Measurements from ENCODE around the gene C6orf52.

Gene C6orf52

DNA sequence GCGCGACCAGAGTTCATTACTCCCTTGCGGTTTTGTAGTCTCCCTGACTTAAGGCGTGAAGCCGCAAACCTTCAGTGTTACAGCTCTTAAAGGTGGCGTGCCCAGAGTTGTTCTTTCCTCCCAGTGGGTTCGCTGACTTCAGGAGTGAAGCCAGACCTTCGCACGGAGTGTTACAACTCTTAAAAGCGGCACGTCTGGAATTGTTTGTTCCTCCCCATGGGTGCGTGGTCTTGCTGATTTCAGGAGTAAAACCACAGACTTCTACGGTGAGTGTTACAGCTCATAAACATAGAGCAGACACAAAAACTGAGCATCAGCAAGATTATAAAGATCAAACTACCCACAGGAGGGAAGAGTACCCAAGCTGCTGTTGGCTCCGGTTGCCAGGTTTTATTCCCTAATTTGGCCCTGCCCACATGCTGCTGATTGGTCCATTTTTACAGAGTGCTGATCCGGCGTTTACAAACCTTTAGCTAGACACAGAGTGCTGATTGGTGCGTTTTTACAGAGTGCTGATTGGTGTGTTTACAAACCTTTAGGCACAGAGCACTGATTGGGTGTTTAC, 38.8 kb upstream of the C6orf52 start:
- TF ChIP-seq, protein P1, sequence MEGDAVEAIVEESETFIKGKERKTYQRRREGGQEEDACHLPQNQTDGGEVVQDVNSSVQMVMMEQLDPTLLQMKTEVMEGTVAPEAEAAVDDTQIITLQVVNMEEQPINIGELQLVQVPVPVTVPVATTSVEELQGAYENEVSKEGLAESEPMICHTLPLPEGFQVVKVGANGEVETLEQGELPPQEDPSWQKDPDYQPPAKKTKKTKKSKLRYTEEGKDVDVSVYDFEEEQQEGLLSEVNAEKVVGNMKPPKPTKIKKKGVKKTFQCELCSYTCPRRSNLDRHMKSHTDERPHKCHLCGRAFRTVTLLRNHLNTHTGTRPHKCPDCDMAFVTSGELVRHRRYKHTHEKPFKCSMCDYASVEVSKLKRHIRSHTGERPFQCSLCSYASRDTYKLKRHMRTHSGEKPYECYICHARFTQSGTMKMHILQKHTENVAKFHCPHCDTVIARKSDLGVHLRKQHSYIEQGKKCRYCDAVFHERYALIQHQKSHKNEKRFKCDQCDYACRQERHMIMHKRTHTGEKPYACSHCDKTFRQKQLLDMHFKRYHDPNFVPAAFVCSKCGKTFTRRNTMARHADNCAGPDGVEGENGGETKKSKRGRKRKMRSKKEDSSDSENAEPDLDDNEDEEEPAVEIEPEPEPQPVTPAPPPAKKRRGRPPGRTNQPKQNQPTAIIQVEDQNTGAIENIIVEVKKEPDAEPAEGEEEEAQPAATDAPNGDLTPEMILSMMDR (IDR thresholded peaks at IDR 0.05; ENCODE audit: control insufficient read depth, insufficient read depth, low read depth, low read length, missing control alignments) = no peak
- DNase-seq (ENCODE audit: low read depth) = peak; percentile 68
- H3K4me3 ChIP-seq (ENCODE audit: control insufficient read depth, low read depth, low read length) = no peak overlapping the region

GRCh38 chr6:10730254-10730653, 35.8 kb upstream of the C6orf52 start:
- TF ChIP-seq, protein P1 (IDR thresholded peaks at IDR 0.05; ENCODE audit: control insufficient read depth, insufficient read depth, low read depth, low read length, missing control alignments) = no peak
- DNase-seq (ENCODE audit: low read depth) = no peak
- no peak overlapping the region for H3K4me3 ChIP-seq (ENCODE audit: control insufficient read depth, low read depth, low read length)

DNA sequence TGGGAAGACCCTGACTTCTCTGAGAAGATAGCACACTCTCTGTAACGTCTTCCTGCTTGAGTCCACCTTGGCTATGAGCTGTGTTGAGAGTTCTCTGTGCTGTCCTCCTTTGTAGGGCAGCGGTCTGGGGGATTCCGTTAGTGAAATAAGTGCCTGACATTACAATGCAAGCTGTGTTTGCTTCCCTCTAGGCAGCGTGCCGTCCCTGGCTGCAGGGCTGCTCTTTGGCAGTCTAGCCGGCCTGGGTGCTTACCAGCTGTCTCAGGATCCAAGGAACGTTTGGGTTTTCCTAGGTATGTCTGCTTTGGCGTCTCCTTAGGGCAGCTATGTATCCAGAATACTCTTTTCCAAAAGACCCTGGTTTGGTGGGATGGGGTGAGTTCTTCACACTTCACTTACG, 31.3 kb upstream of the C6orf52 start:
- TF ChIP-seq, protein P1 (IDR thresholded peaks at IDR 0.05; ENCODE audit: control insufficient read depth, insufficient read depth, low read depth, low read length, missing control alignments) = no peak
- no peak for DNase-seq (ENCODE audit: low read depth)
- no peak overlapping the region for H3K4me3 ChIP-seq (ENCODE audit: control insufficient read depth, low read depth, low read length)

GRCh38 chr6:10725044-10725443, 30.6 kb upstream of the C6orf52 start:
- no peak for DNase-seq (ENCODE audit: low read depth)
- H3K4me3 ChIP-seq (ENCODE audit: control insufficient read depth, low read depth, low read length) = no peak overlapping the region
- TF ChIP-seq, protein P1 (IDR thresholded peaks at IDR 0.05; ENCODE audit: control insufficient read depth, insufficient read depth, low read depth, low read length, missing control alignments) = no peak

DNA sequence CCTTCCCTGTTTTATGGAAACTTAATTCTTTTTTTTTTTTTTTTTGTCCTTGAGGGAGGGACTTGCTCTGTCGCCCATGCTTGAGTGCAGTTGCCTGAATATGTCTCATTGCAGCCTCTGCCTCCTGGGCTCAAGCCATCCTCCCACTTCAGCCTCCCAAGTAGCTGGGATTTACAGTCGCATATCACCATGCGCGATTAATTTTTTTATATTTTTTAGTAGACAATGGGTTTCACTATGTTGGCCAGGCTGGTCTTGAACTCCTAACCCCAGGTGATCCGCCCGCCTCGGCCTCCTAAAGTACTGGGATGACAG, 29.1 kb upstream of the C6orf52 start:
- H3K4me3 ChIP-seq (ENCODE audit: control insufficient read depth, low read depth, low read length) = peak overlapping the region; percentile 52
- no peak for DNase-seq (ENCODE audit: low read depth)
- TF ChIP-seq, protein P1 (IDR thresholded peaks at IDR 0.05; ENCODE audit: control insufficient read depth, insufficient read depth, low read depth, low read length, missing control alignments) = no peak

DNA sequence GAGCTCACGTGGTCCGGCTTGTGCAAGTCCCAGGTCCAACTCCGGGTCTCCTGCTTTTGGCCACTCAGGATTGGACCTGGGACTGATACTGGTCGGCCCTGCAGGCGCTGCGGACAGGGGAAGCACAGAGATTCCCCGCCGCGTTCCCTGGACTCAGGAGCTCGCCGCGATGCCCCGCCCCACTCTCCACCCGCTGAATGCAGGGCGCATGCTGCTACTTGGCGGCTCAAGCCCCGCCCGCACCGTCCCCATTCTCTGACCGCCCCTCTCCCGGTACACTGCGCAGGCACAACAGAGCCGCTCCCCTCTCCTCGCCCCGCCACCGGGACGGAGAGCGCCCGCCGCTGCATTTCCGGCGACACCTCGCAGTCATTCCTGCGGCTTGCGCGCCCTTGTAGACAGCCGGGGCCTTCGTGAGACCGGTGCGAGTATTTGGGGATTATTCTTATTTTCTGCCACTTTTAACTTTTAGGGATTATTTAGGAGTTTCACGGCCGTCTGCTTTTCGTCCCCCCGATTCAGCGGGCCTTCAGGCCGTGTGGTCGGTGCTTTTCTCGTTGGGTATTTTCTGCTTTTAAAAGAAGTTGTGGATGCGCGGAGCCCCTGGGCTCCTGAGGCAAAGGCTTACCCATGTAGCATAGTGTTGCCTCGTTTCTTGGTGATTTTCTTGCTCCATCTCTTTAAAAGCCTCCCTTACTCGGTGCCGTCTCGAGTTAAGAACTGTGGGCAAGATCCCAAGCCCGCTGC, 28.6 kb upstream of the C6orf52 start, which contains the start of gene TMEM14C:
Gene TMEM14C (plus strand): TSS at position 251 of the 747 bp plus-strand sequence. CDS start 1,544 bp downstream, outside the sequence.
- DNase-seq (ENCODE audit: low read depth) = peak; percentile 92
- peak within 1 kb of the TSS; percentile 52 for H3K4me3 ChIP-seq (ENCODE audit: control insufficient read depth, low read depth, low read length)
- TF ChIP-seq, protein P1 (IDR thresholded peaks at IDR 0.05; ENCODE audit: control insufficient read depth, insufficient read depth, low read depth, low read length, missing control alignments) = no peak
